DMS53 (cell line): ENCODE data around the gene STK40.
A peak's percentile ranks its signal among the peaks of the same experiment; 100 is the strongest.

Source experiments
- DNase-seq: peaks from one replicate; lab custom pipeline; 2025; lab: John Stamatoyannopoulos, UW

Gene STK40

GRCh38 chr1:36372617-36373016, 13.1 kb downstream of the STK40 start:
- DNase-seq, result no peak

DNA sequence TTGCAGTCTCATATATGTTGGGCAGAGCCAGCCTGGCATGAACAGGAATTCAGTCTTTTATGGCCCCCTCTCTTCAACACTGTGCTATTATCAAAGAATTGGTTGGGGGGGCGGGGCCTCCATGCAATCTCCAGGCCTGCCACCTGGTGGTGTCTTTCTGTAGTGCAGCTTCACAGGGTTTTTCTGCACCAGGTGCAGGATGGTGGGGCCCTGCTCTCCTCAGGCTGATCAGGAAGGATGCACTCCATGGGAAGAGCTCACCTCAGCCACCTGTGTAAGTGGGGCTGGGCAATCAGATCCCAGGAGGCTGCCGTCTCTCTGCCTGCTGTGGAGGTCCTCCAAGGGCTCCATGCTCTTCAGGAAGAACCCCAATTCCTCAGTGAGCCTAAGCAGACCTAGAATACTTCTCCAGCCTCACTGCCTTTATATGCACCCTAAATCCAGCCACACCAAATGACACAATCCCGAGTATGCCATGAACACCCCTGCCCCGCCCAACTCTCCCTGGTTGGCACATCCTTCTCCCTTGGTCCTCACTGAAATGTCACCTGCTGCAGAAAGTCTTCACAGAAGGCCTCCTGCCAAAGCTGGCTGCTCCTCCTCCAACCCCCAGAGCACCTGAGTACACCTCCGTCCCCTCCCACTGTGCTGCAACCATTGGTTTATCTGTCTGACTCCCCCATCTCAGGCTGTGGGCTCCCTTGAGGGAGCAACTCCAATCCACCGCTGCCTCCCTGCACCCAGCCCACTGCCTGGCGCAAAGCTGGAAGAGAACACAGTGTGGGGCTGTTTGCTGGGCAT, 16.5 kb downstream of the STK40 start:
- peak; percentile 93 for DNase-seq

DNA sequence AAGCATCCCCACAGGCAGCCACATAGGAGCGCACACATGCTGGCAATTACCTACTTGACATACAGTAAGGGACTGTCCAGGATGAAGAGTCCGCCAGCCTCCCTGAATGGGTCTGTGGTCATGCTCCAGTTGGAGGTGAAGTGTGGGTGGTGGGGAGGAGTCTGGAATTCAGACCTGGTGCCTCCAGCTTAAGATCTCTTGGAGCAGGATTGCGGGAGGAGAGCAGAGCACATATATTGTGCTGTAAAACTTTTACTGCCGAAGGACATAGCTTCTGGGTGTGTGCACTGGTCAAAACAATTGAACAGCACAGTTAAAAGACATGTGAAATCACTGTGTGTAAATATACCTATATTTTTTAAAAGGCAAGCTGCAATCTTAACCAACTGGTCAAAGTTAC, 17.9 kb downstream of the STK40 start:
- peak; percentile 66 for DNase-seq

GRCh38 chr1:36367066-36367465, 18.7 kb downstream of the STK40 start:
- DNase-seq, result no peak

DNA sequence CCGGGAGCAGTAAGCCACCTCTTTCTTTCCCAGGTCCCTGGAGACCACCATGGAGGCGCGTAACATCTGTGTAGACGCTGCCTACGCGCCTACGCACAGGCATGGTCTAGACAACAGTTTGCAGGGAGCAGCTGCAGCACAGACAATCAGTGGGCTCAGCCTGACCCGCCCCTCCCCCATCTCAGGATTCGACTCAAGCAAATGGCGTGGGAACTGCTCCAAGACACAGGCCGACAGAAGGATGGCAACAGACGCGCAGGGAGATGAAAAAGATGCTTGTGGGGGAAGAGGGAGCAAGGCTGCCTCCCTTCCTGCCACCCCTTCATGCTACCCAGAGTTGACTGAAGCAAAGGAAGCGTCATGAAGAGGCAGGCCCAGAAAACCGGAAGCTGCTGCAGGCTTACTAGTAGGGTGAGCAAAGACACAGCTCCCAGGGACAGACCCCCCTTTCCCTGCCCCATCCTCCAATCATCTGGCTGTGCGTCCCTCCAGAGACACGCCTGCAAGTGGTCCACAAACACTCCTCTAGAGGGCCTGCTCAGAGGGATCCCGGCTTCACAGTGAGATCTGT, 19.5 kb downstream of the STK40 start:
- no peak for DNase-seq

DNA sequence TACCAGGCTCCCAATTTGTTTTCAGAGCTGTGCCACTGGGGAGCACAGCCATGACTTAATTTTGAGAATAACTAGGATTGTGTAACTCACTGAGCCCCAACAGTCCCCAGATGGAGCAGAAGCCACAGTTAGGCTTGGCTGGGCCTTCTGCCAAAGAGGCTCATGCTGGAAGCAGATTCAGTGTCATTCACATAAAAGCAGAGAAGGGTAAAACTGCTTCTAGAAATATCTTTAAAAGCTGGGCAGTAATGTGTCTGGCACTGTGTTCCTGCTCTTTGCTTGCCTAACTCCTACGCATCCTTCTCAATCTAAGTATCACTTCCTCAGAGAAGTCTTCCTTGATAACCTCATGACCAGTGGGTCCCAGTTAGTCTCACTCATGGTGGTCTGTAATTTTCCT, 20.3 kb downstream of the STK40 start:
- DNase-seq, result no peak

GRCh38 chr1:36359911-36360550, 25.7 kb downstream of the STK40 start:
- no peak for DNase-seq

DNA sequence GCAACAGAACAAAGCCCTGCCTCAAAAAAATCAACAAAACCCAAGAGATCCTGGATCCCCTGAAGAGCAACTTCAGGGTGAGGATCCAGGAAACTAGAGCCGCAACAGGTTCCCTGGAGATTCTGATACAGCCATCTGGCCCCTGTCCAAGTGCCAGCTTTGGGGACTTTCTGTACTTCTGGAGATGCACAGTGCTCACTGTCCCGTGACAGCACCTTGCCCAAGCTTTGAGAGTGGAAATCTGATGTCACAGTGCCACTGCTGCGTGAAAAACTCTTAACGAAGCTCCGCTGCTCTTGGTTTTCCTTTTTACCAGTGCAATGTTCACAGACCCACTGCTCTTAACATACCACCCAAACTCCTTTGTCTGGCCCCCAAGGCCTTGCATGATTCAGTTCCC, 26.3 kb downstream of the STK40 start:
- no peak for DNase-seq

GRCh38 chr1:36358514-36359084, 27.1 kb downstream of the STK40 start:
- DNase-seq, result no peak

DNA sequence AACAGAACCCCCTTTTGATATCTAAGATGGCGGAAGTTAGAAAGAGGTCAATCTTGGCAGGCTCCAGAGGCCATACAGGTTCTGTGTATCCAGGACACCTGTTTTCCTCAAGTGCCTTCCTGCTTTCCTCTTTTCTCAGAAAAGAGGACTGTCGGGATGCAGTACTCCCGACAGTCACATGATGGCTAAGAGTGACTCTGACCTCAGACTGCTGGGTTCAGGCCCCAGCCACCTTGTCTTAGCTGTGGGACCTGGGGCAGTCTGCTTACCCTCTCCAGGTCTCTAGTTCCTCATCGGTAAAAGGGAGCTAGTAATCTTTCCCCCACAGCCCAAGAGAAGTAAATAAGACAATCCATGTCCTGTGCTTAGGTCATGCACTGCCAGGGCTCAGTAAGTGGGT, 29.9 kb downstream of the STK40 start:
- DNase-seq, result peak; percentile 37

DNA sequence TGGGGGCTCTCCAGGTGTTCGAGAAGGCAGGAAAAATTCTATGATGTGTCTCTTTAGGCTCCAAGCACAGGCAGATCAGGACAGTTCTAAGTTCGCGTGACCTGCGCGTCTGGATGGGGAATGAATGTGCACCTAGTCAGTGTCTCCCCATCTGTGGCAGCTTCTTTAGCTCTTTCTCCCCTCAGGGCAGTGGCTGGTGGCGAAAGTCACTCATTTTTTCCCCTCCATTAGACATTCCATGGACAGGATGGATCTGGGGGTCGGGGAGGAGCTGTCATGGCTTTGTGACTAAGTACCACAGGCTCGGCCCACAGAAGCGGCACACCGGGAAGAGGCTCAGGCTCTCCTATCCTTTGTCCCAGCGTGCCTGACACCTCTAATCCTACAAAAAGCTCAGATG, 31.2 kb downstream of the STK40 start:
- DNase-seq, result no peak

DNA sequence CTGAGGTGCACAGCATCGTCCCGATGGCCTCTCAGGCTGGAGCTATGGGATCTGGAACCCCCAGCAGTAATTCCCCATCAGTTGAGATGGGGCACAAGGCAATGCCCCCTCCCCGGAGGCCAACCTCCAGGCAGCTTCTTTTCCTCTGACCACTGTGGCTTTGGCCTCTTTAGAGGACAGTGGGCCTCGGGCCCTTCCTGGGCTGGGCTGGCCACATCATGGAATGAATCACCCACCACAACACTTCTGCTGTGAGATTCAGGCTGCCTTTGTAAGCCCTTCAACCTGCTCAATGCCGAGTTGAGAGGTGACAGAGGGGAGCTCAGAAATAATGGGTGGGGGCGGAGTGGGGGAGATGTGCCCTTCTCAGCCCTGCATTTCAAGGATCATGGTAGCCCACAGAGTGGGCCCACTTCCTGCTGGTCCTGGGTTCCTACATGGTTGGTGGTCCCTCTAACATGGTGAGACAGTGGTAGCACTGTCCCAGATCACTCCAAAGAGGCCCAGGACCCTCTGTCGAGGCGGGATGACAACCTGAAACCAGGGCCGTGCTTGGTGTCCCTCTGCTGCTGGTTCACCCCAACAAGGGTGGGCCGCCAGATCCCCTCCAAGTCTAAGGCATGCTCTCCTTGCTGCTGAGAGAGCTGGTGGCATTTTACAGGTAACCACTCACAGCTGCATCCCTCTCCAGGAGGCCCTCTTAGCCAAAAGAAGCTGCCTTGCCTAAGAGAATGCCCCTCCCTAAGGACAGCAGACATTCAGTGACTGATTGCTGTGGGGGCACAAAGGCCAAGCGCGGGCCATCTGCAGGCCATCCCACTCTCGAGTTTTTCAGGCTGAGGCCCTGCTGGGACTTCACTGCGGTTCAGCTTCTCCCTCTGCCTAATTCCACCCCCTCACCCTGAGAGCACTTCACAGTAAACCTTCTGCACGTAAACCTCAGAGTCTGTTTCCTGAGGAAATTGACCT, 32.5 kb downstream of the STK40 start:
- no peak for DNase-seq

DNA sequence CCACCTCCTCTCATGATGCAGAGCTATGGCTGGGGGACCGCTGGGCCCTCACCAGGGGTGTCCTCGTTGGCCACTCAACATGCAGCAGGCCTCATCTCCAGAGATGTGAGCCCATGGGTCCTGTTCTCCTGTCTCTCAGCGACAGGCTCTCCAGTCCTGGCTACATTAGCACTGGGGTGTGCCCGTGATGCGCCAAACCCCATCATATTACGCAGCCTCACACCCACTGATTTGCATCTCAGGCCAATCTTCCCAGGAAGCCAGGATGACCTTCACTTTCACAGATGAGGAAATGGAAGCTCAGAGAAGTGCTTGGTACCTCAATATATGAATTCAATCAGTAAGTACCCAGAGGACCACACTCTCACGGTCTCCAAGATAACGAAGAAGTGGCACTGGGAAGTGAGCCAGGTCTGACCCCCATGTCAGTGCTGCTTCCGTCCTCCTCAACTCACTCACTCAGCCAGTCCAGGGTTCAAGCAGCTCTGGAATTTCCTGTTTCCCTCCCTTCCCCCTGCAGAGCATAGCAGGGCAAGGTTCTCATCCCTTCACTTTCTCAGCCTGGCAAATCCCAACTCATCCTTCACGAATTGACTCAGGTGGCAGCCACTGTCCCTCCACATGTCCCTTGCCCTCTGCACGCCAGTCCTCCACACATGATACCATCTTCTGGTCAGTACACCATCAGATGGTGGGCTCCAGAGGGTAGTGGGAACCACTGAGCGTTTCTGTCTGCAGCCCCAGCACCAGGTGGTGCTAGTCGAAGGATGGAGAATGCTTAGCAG, 33.4 kb downstream of the STK40 start:
- DNase-seq, result no peak

DNA sequence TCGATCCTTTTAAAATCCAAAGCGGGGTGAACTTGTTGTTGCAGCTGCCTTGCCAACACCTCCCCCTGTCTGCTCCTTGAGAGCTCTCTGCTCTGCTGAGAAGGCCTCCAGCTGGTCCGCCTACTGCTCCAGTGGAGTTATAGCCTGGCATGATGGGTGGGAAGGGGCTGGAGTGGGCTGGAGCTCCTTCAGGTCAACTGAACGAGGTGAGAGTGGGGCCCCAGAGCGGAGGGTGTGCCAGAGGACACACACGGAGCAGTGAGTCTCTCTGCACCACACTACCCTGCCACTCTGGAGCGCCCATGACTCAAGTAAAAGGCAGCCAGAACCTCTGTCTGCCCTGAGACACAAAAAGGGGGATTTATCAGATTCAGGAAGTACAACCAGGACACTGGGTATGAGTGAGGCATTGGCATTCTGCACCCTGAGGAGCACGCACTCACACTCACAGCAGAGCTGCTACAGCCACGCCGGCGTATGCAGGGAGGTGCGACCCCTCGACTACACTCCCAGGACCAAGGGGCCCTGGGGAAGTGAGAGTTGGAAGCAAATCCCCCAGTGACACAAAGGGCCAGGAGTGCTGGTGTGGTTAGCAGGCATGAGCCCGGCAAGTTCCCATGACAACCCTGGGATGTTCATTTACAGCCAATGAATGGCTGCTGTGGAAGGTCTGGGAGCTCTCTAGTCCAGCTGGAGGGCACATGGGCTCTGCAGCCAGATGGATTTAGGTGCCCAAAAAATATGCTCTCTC, 34.3 kb downstream of the STK40 start:
- no peak for DNase-seq

GRCh38 chr1:36350659-36351226, 35.0 kb downstream of the STK40 start:
- DNase-seq, result no peak

GRCh38 chr1:36349839-36350238, 35.9 kb downstream of the STK40 start:
- DNase-seq, result no peak

- DNase-seq, result no peak
Observed at GRCh38 chr1:36349241-36349671, 36.5 kb downstream of the STK40 start.

- no peak for DNase-seq
Observed at GRCh38 chr1:36346741-36347370, 38.9 kb downstream of the STK40 start.

GRCh38 chr1:36345353-36345752, 40.4 kb downstream of the STK40 start:
- DNase-seq, result no peak

GRCh38 chr1:36344395-36344680, 41.4 kb downstream of the STK40 start:
- no peak for DNase-seq
